ENCODE results near the gene TET1. TPM values are rescaled to one million over a fixed set of nuclear protein-coding genes. Genes with fewer than 3 reads are reported as not detected.
"Not testable (repeated sequence)": the region's sequence is repeated elsewhere in the genome, so short reads cannot be mapped to it uniquely, and the experiment has no call there.

The TET1 gene
- total RNA-seq, 1 donor from 2014 or later = 1.2 TPM

GRCh38 chr10:68604441-68604840 is 44.3 kb downstream of the TET1 start:
- H3K36me3 ChIP-seq (ENCODE audit: control insufficient read depth, insufficient read depth, low read length) = no peaks in the 10 kb centered on the region
- no peaks in the 10 kb centered on the region for H3K27me3 ChIP-seq (ENCODE audit: control insufficient read depth, insufficient read depth, low read length)
- TF ChIP-seq, protein P1, sequence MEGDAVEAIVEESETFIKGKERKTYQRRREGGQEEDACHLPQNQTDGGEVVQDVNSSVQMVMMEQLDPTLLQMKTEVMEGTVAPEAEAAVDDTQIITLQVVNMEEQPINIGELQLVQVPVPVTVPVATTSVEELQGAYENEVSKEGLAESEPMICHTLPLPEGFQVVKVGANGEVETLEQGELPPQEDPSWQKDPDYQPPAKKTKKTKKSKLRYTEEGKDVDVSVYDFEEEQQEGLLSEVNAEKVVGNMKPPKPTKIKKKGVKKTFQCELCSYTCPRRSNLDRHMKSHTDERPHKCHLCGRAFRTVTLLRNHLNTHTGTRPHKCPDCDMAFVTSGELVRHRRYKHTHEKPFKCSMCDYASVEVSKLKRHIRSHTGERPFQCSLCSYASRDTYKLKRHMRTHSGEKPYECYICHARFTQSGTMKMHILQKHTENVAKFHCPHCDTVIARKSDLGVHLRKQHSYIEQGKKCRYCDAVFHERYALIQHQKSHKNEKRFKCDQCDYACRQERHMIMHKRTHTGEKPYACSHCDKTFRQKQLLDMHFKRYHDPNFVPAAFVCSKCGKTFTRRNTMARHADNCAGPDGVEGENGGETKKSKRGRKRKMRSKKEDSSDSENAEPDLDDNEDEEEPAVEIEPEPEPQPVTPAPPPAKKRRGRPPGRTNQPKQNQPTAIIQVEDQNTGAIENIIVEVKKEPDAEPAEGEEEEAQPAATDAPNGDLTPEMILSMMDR (IDR thresholded peaks at IDR 0.05; ENCODE audit: insufficient read depth, low read length, poor library complexity, severe bottlenecking) = no peak
- no peak for DNase-seq (ENCODE audit: low read depth)
- H3K4me3 ChIP-seq (ENCODE audit: low read depth, low read length) = no peak overlapping the region

DNA sequence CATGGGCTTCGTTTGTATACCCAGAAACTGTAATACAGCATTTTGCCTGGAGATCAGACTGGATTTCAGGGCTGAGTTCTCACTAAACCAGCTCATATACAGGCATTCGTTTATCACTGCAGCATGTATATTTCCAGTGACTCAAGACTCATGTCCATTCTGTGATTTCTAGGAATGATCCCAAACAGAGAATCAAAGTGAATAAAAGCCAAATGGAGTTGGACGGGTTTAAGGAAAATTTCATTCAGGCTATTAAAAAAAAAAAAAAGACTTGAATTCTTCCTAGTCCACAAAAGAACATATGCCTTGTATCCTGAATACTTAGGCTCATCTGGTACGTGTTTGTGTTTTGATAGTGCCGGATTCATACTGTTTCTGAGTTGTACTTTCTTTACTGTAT is 46.8 kb downstream of the TET1 start:
- Histone ChIP-seq H3K36me3 (ENCODE audit: control insufficient read depth, insufficient read depth, low read length) (no peaks in the 10 kb centered on the region), H3K27me3 (ENCODE audit: control insufficient read depth, insufficient read depth, low read length) (no peaks in the 10 kb centered on the region), H3K4me3 (ENCODE audit: low read depth, low read length) (no peak overlapping the region)
- TF ChIP-seq, protein P1 (IDR thresholded peaks at IDR 0.05; ENCODE audit: insufficient read depth, low read length, poor library complexity, severe bottlenecking) = no peak
- DNase-seq (ENCODE audit: low read depth) = no peak

- not testable (repeated sequence) for DNase-seq (ENCODE audit: low read depth); H3K27me3 ChIP-seq (ENCODE audit: control insufficient read depth, insufficient read depth, low read length)
These were observed 49.9 kb downstream of the TET1 start for GRCh38 chr10:68610023-68610422.

GRCh38 chr10:68611227-68611626 is 51.1 kb downstream of the TET1 start:
- no peak for DNase-seq (ENCODE audit: low read depth)
- Histone ChIP-seq H3K4me3 (ENCODE audit: low read depth, low read length) (no peak overlapping the region), H3K27me3 (ENCODE audit: control insufficient read depth, insufficient read depth, low read length) (no peaks in the 10 kb centered on the region), H3K36me3 (ENCODE audit: control insufficient read depth, insufficient read depth, low read length) (no peaks in the 10 kb centered on the region)
- TF ChIP-seq, protein P1 (IDR thresholded peaks at IDR 0.05; ENCODE audit: insufficient read depth, low read length, poor library complexity, severe bottlenecking) = no peak

More at GRCh38 chr10:68610023-68610422, 49.9 kb downstream of the TET1 start:
- H3K36me3 ChIP-seq (ENCODE audit: control insufficient read depth, insufficient read depth, low read length); H3K4me3 ChIP-seq (ENCODE audit: low read depth, low read length): not testable (repeated sequence)

DNA sequence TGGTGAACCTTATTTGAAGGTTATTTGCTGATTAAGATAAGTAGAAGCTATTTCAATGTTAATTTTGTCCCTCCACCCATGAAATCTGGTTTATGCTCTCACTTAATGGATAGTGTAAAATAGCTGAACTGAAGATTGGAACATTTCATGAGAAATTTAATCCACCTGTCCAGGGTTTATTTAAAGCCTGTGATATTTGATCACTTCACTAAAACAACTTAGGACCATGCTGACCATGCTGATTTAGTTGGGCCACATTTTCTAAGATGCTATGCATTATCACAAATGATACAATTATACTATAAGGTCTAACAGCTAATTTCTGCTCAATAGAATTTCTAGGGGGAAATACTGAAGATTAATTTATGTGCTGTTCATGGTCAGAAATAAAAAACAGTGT is 53.8 kb downstream of the TET1 start:
- not testable (repeated sequence) for H3K36me3 ChIP-seq (ENCODE audit: control insufficient read depth, insufficient read depth, low read length); H3K27me3 ChIP-seq (ENCODE audit: control insufficient read depth, insufficient read depth, low read length); H3K4me3 ChIP-seq (ENCODE audit: low read depth, low read length); DNase-seq (ENCODE audit: low read depth)

DNA sequence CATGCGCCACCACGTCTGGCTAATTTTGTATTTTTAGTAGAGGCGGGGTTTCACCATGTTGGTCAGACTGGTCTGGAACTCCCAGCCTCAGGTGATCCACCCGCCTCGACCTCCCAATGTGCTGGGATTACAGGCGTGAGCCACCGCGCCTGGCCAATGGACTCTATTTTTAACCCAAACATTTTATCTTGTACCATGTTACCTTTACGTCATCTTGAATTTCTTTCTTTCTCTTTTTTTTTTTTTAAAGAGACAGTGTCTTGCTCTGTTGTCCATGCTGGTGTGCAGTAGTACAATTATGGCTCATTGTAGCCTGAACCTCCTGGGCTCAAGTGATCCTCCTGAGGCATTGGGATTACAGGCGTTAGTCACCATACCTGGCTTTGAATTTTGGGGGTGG is 57.6 kb downstream of the TET1 start:
- H3K27me3 ChIP-seq (ENCODE audit: control insufficient read depth, insufficient read depth, low read length); DNase-seq (ENCODE audit: low read depth); H3K36me3 ChIP-seq (ENCODE audit: control insufficient read depth, insufficient read depth, low read length); H3K4me3 ChIP-seq (ENCODE audit: low read depth, low read length): not testable (repeated sequence)

GRCh38 chr10:68618234-68618633 is 58.1 kb downstream of the TET1 start:
- TF ChIP-seq, protein P1 (IDR thresholded peaks at IDR 0.05; ENCODE audit: insufficient read depth, low read length, poor library complexity, severe bottlenecking) = no peak
- Histone ChIP-seq H3K36me3 (ENCODE audit: control insufficient read depth, insufficient read depth, low read length) (no peaks in the 10 kb centered on the region), H3K4me3 (ENCODE audit: low read depth, low read length) (no peak overlapping the region), H3K27me3 (ENCODE audit: control insufficient read depth, insufficient read depth, low read length) (no peaks in the 10 kb centered on the region)
- DNase-seq (ENCODE audit: low read depth) = no peak

Data from kidney epithelial cell (primary cell).